Effector memory CD4-positive, alpha-beta T cell (primary cell): ENCODE data around the gene GRIN3B.

Experiments
- DNase-seq, 3 donors: peaks; one replicate each; pipeline ENCODE4 v3.0.0-alpha.2; 2020
- H3K27ac ChIP-seq: 2 replicates; pipeline ENCODE4 v1.7.0; 2013; ENCODE audit warnings: mild to moderate bottlenecking, low read length, moderate library complexity; ENCODE audit not compliant: insufficient read depth, poor library complexity, severe bottlenecking
- H3K27me3 ChIP-seq: replicated peaks from 2 replicates; pipeline ENCODE4 v1.7.0; 2013; ENCODE audit warnings: mild to moderate bottlenecking, low read length; ENCODE audit not compliant: insufficient read depth, control insufficient read depth, poor library complexity, severe bottlenecking
- H3K36me3 ChIP-seq: 2 replicates; pipeline ENCODE4 v1.7.0; 2013; ENCODE audit warnings: mild to moderate bottlenecking, low read length, moderate library complexity; ENCODE audit not compliant: control insufficient read depth, insufficient read depth
- H3K4me1 ChIP-seq: 2 replicates; pipeline ENCODE4 v1.7.0; 2013; ENCODE audit warnings: low read length, mild to moderate bottlenecking; ENCODE audit not compliant: control insufficient read depth, insufficient read depth, poor library complexity, severe bottlenecking
- H3K4me3 ChIP-seq: 2 replicates; pipeline ENCODE4 v1.7.0; 2013; ENCODE audit warnings: low read length, low read depth, mild to moderate bottlenecking; ENCODE audit not compliant: insufficient read depth, poor library complexity, severe bottlenecking
- H3K9me3 ChIP-seq: 2 replicates; pipeline ENCODE4 v1.7.0; 2013; ENCODE audit warnings: mild to moderate bottlenecking, low read length, moderate library complexity; ENCODE audit not compliant: control insufficient read depth

GRIN3B gene

GRCh38 chr19:998064-998463, 2.2 kb upstream of the GRIN3B start:
- Histone ChIP-seq H3K4me1 (peaks cover 24% of the 10 kb centered on the region), H3K27ac (no peak overlapping the region), H3K27me3 (peaks cover 18% of the 10 kb centered on the region), H3K9me3 (no peaks in the 10 kb centered on the region), H3K36me3 (peaks cover 4% of the 10 kb centered on the region), H3K4me3 (no peak overlapping the region)
- no peak for DNase-seq

GRCh38 chr19:999379-999719, 870 bp upstream of the GRIN3B start:
- H3K36me3 ChIP-seq: no peaks in the 10 kb centered on the region
- H3K4me3 ChIP-seq: no peak overlapping the region
- DNase-seq: no peak
- H3K27me3 ChIP-seq: peaks cover 18% of the 10 kb centered on the region
- H3K4me1 ChIP-seq: peaks cover 24% of the 10 kb centered on the region
- H3K9me3 ChIP-seq: no peaks in the 10 kb centered on the region
- H3K27ac ChIP-seq: no peak overlapping the region

- Histone ChIP-seq H3K27ac (peak overlapping the region; percentile 4), H3K27me3 (peaks cover 18% of the 10 kb centered on the region), H3K4me3 (no peak overlapping the region), H3K36me3 (no peaks in the 10 kb centered on the region), H3K9me3 (no peaks in the 10 kb centered on the region), H3K4me1 (peaks cover 21% of the 10 kb centered on the region)
- no peak for DNase-seq
These were observed 645 bp downstream of the GRIN3B start for GRCh38 chr19:1000591-1001537.

DNA sequence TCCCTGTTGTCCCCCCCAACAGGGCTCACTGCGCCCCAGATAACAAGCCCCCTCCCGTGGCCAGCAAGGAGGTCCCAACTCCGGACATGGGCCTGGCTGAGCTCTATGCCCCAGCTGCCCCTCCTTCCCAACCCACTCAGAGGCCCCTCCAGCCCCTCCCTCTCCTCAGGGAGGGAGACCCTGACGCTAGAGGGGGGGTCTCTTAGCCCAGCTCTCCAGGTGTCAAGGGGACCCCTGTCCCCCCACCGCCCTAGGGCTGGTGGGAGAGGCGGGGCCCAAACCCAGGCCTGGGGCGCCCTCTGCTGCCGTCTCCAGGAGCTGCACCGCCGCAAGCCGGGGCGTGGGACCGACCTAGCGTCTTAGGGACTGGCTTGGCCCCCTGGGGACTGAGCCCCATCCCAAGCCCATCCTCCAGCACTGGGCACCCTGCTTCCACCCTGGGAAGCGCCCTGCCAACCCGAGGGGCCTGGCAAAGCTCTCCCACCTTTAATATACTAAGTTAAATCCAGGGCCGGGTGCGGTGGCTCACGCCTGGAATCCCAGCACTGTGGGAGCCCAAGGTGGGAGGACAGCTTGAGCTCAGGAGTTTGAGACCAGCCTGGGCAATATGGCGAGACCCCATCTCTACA, 1.4 kb downstream of the GRIN3B start:
- no peak overlapping the region for H3K4me3 ChIP-seq
- H3K27ac ChIP-seq: peak overlapping the region; percentile 4
- DNase-seq: peak; percentile 37 to 50 (median 43)
- H3K27me3 ChIP-seq: peaks cover 18% of the 10 kb centered on the region
- no peaks in the 10 kb centered on the region for H3K36me3 ChIP-seq
- peaks cover 14% of the 10 kb centered on the region for H3K4me1 ChIP-seq
- H3K9me3 ChIP-seq: no peaks in the 10 kb centered on the region

GRCh38 chr19:1002600-1002999, 2.4 kb downstream of the GRIN3B start:
- Histone ChIP-seq H3K4me3 (no peak overlapping the region), H3K4me1 (peaks cover 14% of the 10 kb centered on the region), H3K27ac (no peak overlapping the region), H3K27me3 (peaks cover 18% of the 10 kb centered on the region), H3K36me3 (no peaks in the 10 kb centered on the region), H3K9me3 (no peaks in the 10 kb centered on the region)
- DNase-seq: no peak

DNA sequence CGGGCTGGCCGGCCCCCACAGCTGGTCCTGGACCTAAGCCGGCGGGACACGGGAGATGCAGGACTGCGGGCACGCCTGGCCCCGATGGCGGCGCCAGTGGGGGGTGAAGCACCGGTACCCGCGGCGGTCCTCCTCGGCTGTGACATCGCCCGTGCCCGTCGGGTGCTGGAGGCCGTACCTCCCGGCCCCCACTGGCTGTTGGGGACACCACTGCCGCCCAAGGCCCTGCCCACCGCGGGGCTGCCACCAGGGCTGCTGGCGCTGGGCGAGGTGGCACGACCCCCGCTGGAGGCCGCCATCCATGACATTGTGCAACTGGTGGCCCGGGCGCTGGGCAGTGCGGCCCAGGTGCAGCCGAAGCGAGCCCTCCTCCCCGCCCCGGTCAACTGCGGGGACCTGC, 3.1 kb downstream of the GRIN3B start:
- Histone ChIP-seq H3K4me1 (peaks cover 14% of the 10 kb centered on the region), H3K4me3 (no peak overlapping the region), H3K27ac (no peak overlapping the region), H3K27me3 (peaks cover 18% of the 10 kb centered on the region), H3K9me3 (no peaks in the 10 kb centered on the region), H3K36me3 (no peaks in the 10 kb centered on the region)
- no peak for DNase-seq

GRCh38 chr19:1004204-1004802, 4.1 kb downstream of the GRIN3B start:
- H3K27ac ChIP-seq: no peak overlapping the region
- peaks cover 15% of the 10 kb centered on the region for H3K27me3 ChIP-seq
- no peak for DNase-seq
- no peaks in the 10 kb centered on the region for H3K36me3 ChIP-seq
- H3K4me1 ChIP-seq: peaks cover 14% of the 10 kb centered on the region
- H3K4me3 ChIP-seq: no peak overlapping the region
- H3K9me3 ChIP-seq: no peaks in the 10 kb centered on the region

- H3K27ac ChIP-seq: no peak overlapping the region
- DNase-seq: no peak
These were observed 4.8 kb downstream of the GRIN3B start for GRCh38 chr19:1004803-1005664.

GRCh38 chr19:1006711-1007398, 6.6 kb downstream of the GRIN3B start:
- Histone ChIP-seq H3K27me3 (no peaks in the 10 kb centered on the region), H3K27ac (no peak overlapping the region), H3K4me3 (no peak overlapping the region), H3K36me3 (peaks cover 23% of the 10 kb centered on the region), H3K4me1 (peaks cover under 1% of the 10 kb centered on the region), H3K9me3 (no peaks in the 10 kb centered on the region)
- no peak for DNase-seq

More at GRCh38 chr19:1004803-1005664, 4.8 kb downstream of the GRIN3B start:
- H3K36me3 ChIP-seq: peaks cover 7% of the 10 kb centered on the region
- H3K9me3 ChIP-seq: no peaks in the 10 kb centered on the region
- H3K4me1 ChIP-seq: peaks cover 14% of the 10 kb centered on the region
- peaks cover 11% of the 10 kb centered on the region for H3K27me3 ChIP-seq
- H3K4me3 ChIP-seq: no peak overlapping the region
